B cell (primary cell): Measurements from ENCODE around the gene DCUN1D4. TPM values are rescaled to one million over a fixed set of nuclear protein-coding genes. Genes with fewer than 3 reads are reported as not detected.

Experiments
- ATAC-seq: fragments of 200-7000 bp; cut with Tn5 transposase; one replicate; pipeline ENCODE4 v1.10.0; 2021; ENCODE audit warnings: low read depth, mild to moderate bottlenecking, moderate number of reproducible peaks, moderate library complexity
- CTCF ChIA-PET: fragments of 350-600 bp; sonication (Branson Sonifier 250); formaldehyde crosslinking; loops from one replicate; lab custom pipeline; 2021; ENCODE audit warnings: antibody characterized with exemption, inconsistent platforms; lab: Charles Lee
- POLR2A ChIA-PET: fragments of 350-600 bp; sonication (Branson Sonifier 250); formaldehyde crosslinking; loops from one replicate; lab custom pipeline; 2021; ENCODE audit warnings: antibody characterized with exemption; lab: Charles Lee
- DNase-seq: peaks from one replicate; pipeline ENCODE4 v3.0.0; 2013
- H2AFZ ChIP-seq: 2 replicates; pipeline ENCODE4 v1.6.1; 2012; ENCODE audit warnings: mild to moderate bottlenecking, low read depth, low read length; ENCODE audit not compliant: insufficient read depth, poor library complexity, severe bottlenecking
- H3K27ac ChIP-seq, 2 donors: 1 replicate in 1 of 2; 2 replicates in 1 of 2; pipeline ENCODE4 v1.5.1; 2012 to 2013; ENCODE audit warnings: low read length in 2 of 2, mild to moderate bottlenecking in 2 of 2, moderate library complexity in 1 of 2
- H3K27me3 ChIP-seq, 4 experiments: fragments of 200-600 bp in 1 of 4; sonication (generic) in 1 of 4; replicated peaks in 1 of 4; 1 replicate in 2 of 4; 2 replicates in 2 of 4; pipeline versions ENCODE4 v1.6.1 to v1.7.0; 2013 to 2016; ENCODE audit warnings: low read length in 3 of 4, mild to moderate bottlenecking in 2 of 4, mixed read lengths in 1 of 4, moderate library complexity in 1 of 4; ENCODE audit not compliant: insufficient read depth in 4 of 4, control insufficient read depth in 3 of 4; ENCODE audit errors: control extremely low read depth in 1 of 4
- H3K36me3 ChIP-seq, 2 experiments: replicated peaks in 1 of 2; 1 replicate in 1 of 2; 2 replicates in 1 of 2; pipeline versions ENCODE4 v1.6.1 to v1.7.1; 2013; ENCODE audit warnings: low read length in 1 of 2; ENCODE audit not compliant: insufficient read depth in 2 of 2, control insufficient read depth in 1 of 2; ENCODE audit errors: control extremely low read depth in 1 of 2, extremely low read depth in 1 of 2
- H3K4me1 ChIP-seq, 2 donors: fragments of 200-600 bp in 1 of 2; sonication (generic) in 1 of 2; 1 replicate in 1 of 2; 2 replicates in 1 of 2; pipeline versions ENCODE4 v1.5.1 to v1.6.1; 2013 to 2017; ENCODE audit warnings: low read length in 2 of 2; ENCODE audit not compliant: control insufficient read depth in 2 of 2, insufficient read depth in 2 of 2
- H3K4me2 ChIP-seq: replicated peaks from 2 replicates; pipeline ENCODE3; 2012; ENCODE audit warnings: mild to moderate bottlenecking, low read depth, low read length; ENCODE audit not compliant: poor library complexity, severe bottlenecking
- H3K4me3 ChIP-seq, 5 experiments: fragments of 200-600 bp in 1 of 5; sonication (generic) in 1 of 5; 1 replicate in 3 of 5; 2 replicates in 2 of 5; pipeline versions ENCODE4 v1.5.1 to v1.7.0; 2011 to 2016; ENCODE audit warnings: low read length in 4 of 5, mild to moderate bottlenecking in 4 of 5, low read depth in 2 of 5, control low read depth in 1 of 5, moderate library complexity in 1 of 5; ENCODE audit not compliant: insufficient read depth in 1 of 5; ENCODE audit errors: control extremely low read depth in 1 of 5, extremely low read depth in 1 of 5
- H3K79me2 ChIP-seq: fragments of 200-600 bp; sonication (generic); one replicate; pipeline ENCODE4 v1.6.0; 2016; ENCODE audit warnings: low read length; ENCODE audit not compliant: control insufficient read depth, insufficient read depth
- H3K9ac ChIP-seq: fragments of 200-600 bp; sonication (generic); 2 replicates; pipeline ENCODE4 v1.6.1; 2017; ENCODE audit warnings: mild to moderate bottlenecking, low read length, moderate library complexity
- H3K9me3 ChIP-seq, 3 donors: one replicate each; pipeline versions ENCODE4 v1.6.1 to v1.7.1; 2013; ENCODE audit warnings: low read length in 2 of 3; ENCODE audit not compliant: control insufficient read depth in 2 of 3, insufficient read depth in 1 of 3; ENCODE audit errors: control extremely low read depth in 1 of 3
- H4K20me1 ChIP-seq: 2 replicates; pipeline ENCODE4 v1.6.0; 2012; ENCODE audit warnings: mild to moderate bottlenecking, low read length; ENCODE audit not compliant: insufficient read depth, control insufficient read depth, poor library complexity, severe bottlenecking
- H3K27ac Mint-ChIP-seq: one replicate; pipeline ENCODE4 v1.8.0; 2021; ENCODE audit warnings: mixed read lengths
- H3K27me3 Mint-ChIP-seq: one replicate; pipeline ENCODE4 v1.8.0; 2021; ENCODE audit warnings: mixed read lengths
- H3K4me1 Mint-ChIP-seq: one replicate; pipeline ENCODE4 v1.8.0; 2021; ENCODE audit warnings: mixed read lengths
- H3K4me3 Mint-ChIP-seq: one replicate; pipeline ENCODE4 v1.8.0; 2021; ENCODE audit warnings: mixed read lengths
- H3K9me3 Mint-ChIP-seq: one replicate; pipeline ENCODE4 v1.8.0; 2022; ENCODE audit warnings: mixed read lengths; ENCODE audit not compliant: insufficient read depth
- EZH2 ChIP-seq: IDR thresholded peaks from 2 replicates; pipeline ENCODE4 v1.6.1; 2012; ENCODE audit warnings: borderline replicate concordance, low read depth, mild to moderate bottlenecking, moderate library complexity, low read length; ENCODE audit not compliant: insufficient read depth, poor library complexity, severe bottlenecking
- WGBS: methylation state at CpG from one replicate; pipeline ENCODE4 v1.1.5; 2013; ENCODE audit warnings: missing lambda C conversion rate; ENCODE audit not compliant: insufficient coverage; 5-methylcytosine and 5-hydroxymethylcytosine counted together
- intact Hi-C: fragments of 100-400 bp; cut with micrococcal nuclease; formaldehyde crosslinking; loops from one replicate; pipeline ENCODE4 v1.10.0; 2022
- polyA plus RNA-seq: library from polyadenylated mRNA; depleted of rRNA; stranded (reverse); fragments of >200 nt; gene quantifications from 2 replicates; pipeline ENCODE4 v1.2.3, GENCODE V29; 2012
- total RNA-seq, 2 donors: library from RNA; stranded (reverse); fragments of 120-200 nt in 1 of 2; gene quantifications; 1 replicate in 1 of 2; 2 replicates in 1 of 2; pipeline versions ENCODE4 v1.2.3 to v1.2.4, GENCODE V29; 2013 to 2022
- TF ChIP-seq, protein P1 (sequence below): fragments of 200-600 bp; IDR thresholded peaks from one replicate; pipeline ENCODE4 v1.8.0; 2022; ENCODE audit warnings: antibody characterized with exemption, mild to moderate bottlenecking

Gene DCUN1D4
- total and polyA plus RNA-seq, 2 donors (not counting 1 experiment from before 2014, with no cell fraction given) = 15.1 to 39.7 TPM

DNA sequence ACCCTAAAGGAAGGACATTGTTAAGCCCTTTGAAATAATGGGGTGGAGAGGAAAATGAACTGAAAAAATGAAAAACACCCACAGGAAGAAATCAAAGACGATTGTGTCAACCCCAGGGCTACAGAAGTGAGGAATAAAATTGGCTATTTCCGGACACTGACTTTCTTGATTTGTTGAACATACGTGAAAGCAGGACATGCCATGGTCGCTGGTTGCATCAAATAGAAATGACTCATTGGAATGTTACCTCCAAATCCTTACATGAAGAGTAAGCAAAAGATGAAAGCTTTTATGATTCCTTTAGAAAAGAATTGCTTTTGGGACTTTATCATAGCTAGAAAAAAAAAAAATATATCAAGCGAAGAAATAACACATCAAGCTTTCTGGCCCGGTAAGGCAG is 75.3 kb downstream of the DCUN1D4 start:
- H2AFZ ChIP-seq = no peak overlapping the region
- H3K4me1 ChIP-seq = no peaks in the 10 kb centered on the region
- no peaks in the 10 kb centered on the region for H3K27me3 ChIP-seq
- TF ChIP-seq, protein P1, sequence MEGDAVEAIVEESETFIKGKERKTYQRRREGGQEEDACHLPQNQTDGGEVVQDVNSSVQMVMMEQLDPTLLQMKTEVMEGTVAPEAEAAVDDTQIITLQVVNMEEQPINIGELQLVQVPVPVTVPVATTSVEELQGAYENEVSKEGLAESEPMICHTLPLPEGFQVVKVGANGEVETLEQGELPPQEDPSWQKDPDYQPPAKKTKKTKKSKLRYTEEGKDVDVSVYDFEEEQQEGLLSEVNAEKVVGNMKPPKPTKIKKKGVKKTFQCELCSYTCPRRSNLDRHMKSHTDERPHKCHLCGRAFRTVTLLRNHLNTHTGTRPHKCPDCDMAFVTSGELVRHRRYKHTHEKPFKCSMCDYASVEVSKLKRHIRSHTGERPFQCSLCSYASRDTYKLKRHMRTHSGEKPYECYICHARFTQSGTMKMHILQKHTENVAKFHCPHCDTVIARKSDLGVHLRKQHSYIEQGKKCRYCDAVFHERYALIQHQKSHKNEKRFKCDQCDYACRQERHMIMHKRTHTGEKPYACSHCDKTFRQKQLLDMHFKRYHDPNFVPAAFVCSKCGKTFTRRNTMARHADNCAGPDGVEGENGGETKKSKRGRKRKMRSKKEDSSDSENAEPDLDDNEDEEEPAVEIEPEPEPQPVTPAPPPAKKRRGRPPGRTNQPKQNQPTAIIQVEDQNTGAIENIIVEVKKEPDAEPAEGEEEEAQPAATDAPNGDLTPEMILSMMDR = no peak
- TF ChIP-seq EZH2 = no peak
- no peak for DNase-seq
- H3K36me3 ChIP-seq = peaks cover 1 to 13% of the 10 kb centered on the region in 2 experiments
- H3K9ac ChIP-seq = no peak overlapping the region
- ChIA-PET CTCF (no interaction called here), POLR2A (no interaction called here)
- no peak overlapping the region for H3K27ac ChIP-seq
- H3K9me3 ChIP-seq = peaks cover 0 to 1% (median 0%) of the 10 kb centered on the region in 3 donors
- no peaks in the 10 kb centered on the region for H4K20me1 ChIP-seq
- Mint-ChIP-seq H3K4me1 (no peaks in the 10 kb centered on the region), H3K27me3 (no peaks in the 10 kb centered on the region), H3K27ac (no peak overlapping the region), H3K4me3 (no peak overlapping the region), H3K9me3 (peaks cover 13% of the 10 kb centered on the region)
- no peak overlapping the region for H3K4me2 ChIP-seq
- no peaks in the 10 kb centered on the region for H3K79me2 ChIP-seq
- ATAC-seq = no peak
- WGBS = 100% methylated on average over 2 of the region's 6 CpGs
- intact Hi-C loops = no loop called here
- H3K4me3 ChIP-seq = no peak overlapping the region

DNA sequence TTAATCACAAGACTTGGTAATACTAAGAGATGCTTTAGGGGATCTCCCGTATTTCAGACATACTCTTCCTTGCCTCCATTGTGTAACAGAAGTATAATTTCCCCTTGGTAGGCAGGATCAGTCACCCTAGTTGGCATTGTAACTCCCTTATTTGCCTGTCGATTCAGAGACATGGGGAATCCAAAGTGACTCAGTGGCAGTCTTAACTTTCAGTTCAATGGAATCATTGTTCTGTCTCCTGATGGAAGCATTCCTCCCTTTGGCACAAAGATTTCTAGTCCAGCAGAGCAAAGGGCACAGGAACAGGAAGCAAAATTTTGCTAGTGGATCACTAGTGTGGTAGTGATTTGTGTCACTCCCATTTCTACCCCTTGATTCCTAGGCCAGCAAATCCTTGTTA is 80.4 kb downstream of the DCUN1D4 start:
- no peak for ATAC-seq
- intact Hi-C loops = no loop called here
- POLR2A ChIA-PET = no interaction called here
- no peak for TF ChIP-seq EZH2
- TF ChIP-seq, protein P1 = no peak
- no peaks in the 10 kb centered on the region for H3K36me3 ChIP-seq
- no peak overlapping the region for H3K4me2 ChIP-seq
- H3K27ac ChIP-seq = no peak overlapping the region
- H3K9me3 ChIP-seq = peaks cover 0 to 3% (median 1%) of the 10 kb centered on the region in 3 donors
- no peaks in the 10 kb centered on the region for H3K4me1 ChIP-seq
- no peaks in the 10 kb centered on the region for H4K20me1 ChIP-seq
- no peak overlapping the region for H3K9ac ChIP-seq
- no peak overlapping the region for H3K4me3 ChIP-seq
- H3K9me3 Mint-ChIP-seq = peaks cover 13% of the 10 kb centered on the region
- no peak overlapping the region for H3K27ac Mint-ChIP-seq
- WGBS = 100% methylated on average over 2 of the region's 2 CpGs
- H3K27me3 ChIP-seq = peaks cover 0 to under 1% (median 0%) of the 10 kb centered on the region in 4 experiments
- H3K4me3 Mint-ChIP-seq = no peak overlapping the region
- no peaks in the 10 kb centered on the region for H3K79me2 ChIP-seq
- no peak overlapping the region for H2AFZ ChIP-seq
- no peaks in the 10 kb centered on the region for H3K4me1 Mint-ChIP-seq
- DNase-seq = no peak
- peaks cover 3% of the 10 kb centered on the region for H3K27me3 Mint-ChIP-seq
- CTCF ChIA-PET = no interaction called here
